Measurements from ENCODE around the gene IL1RAPL1. TPM values are rescaled to one million over a fixed set of nuclear protein-coding genes. Genes with fewer than 3 reads are reported as not detected.
"Not testable (repeated sequence)": the region's sequence is repeated elsewhere in the genome, so short reads cannot be mapped to it uniquely, and the experiment has no call there.

The IL1RAPL1 gene
- total RNA-seq, 1 donor from 2014 or later = 2.7 TPM

DNA sequence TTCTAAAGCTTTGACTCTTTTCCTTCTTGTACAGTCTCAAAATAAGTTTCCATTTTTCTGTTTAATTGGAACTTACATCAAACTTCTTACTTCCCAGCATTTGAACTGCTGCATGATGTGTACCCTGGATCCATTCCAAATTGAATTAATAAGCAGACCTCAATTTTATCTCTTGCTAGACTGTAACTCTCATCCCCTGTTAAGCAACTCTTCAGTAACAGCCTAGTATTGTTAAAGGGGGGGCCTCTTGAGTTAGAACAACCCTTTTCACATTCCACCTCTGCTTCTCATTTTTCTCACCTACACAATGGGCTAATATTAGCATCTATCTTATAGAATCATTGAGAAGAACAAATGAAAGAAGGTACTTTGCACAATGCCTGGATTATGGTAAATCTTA lies 169.4 kb downstream of the IL1RAPL1 start:
- no peak overlapping the region for H3K4me3 Mint-ChIP-seq
- no peak for DNase-seq (ENCODE audit: low read depth, low spot score)
- TF ChIP-seq, protein P1, sequence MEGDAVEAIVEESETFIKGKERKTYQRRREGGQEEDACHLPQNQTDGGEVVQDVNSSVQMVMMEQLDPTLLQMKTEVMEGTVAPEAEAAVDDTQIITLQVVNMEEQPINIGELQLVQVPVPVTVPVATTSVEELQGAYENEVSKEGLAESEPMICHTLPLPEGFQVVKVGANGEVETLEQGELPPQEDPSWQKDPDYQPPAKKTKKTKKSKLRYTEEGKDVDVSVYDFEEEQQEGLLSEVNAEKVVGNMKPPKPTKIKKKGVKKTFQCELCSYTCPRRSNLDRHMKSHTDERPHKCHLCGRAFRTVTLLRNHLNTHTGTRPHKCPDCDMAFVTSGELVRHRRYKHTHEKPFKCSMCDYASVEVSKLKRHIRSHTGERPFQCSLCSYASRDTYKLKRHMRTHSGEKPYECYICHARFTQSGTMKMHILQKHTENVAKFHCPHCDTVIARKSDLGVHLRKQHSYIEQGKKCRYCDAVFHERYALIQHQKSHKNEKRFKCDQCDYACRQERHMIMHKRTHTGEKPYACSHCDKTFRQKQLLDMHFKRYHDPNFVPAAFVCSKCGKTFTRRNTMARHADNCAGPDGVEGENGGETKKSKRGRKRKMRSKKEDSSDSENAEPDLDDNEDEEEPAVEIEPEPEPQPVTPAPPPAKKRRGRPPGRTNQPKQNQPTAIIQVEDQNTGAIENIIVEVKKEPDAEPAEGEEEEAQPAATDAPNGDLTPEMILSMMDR (conservative IDR thresholded peaks at IDR 0.05) = no peak
- no peaks in the 10 kb centered on the region for H3K36me3 Mint-ChIP-seq (ENCODE audit: low read depth)
- H3K27ac Mint-ChIP-seq (ENCODE audit: unreplicated experiment) = no peak overlapping the region
- H3K4me1 Mint-ChIP-seq = no peaks in the 10 kb centered on the region
- H3K9me3 Mint-ChIP-seq = no peaks in the 10 kb centered on the region
- H3K27me3 Mint-ChIP-seq (ENCODE audit: low read depth) = no peaks in the 10 kb centered on the region

DNA sequence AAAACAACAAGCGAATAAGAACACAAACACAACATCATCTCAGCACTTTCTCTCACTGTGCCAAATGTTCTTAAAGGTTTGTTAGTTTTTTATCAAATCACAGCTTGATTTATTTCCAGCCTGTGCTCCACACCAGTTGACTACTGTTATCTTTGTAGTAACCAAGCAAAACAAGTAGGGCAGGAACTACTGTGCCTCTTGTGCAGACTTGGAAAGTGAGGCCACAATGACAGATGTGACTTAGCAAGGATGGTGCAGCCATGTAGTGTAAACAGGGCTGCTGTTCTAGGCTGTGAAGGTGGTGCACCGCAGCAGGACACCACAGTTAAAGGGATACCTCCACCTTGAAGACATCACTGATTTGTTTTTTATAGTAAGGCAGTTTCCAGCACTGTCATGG lies 170.0 kb downstream of the IL1RAPL1 start:
- TF ChIP-seq, protein P1 (conservative IDR thresholded peaks at IDR 0.05) = no peak
- Mint-ChIP-seq H3K9me3 (no peaks in the 10 kb centered on the region), H3K27me3 (ENCODE audit: low read depth) (no peaks in the 10 kb centered on the region), H3K27ac (ENCODE audit: unreplicated experiment) (no peak overlapping the region), H3K36me3 (ENCODE audit: low read depth) (no peaks in the 10 kb centered on the region), H3K4me1 (no peaks in the 10 kb centered on the region), H3K4me3 (no peak overlapping the region)
- no peak for DNase-seq (ENCODE audit: low read depth, low spot score)

DNA sequence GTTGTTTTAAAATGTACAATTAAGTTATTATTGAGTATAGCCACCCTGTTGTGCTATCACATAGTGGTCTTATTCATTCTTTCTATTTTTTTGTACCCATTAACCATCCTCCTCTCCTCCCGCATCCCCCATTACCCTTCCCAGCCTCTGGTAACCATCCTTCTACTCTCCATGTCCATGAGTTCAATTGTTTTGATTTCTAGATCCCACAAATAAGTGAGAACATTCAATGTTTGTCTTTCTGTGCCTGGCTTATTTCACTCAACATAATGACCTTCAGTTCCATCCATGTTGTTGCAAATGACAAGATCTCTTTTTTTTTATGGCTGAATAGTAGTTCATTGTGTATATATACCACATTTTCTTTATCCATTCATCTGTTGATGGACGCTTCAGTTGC lies 179.3 kb downstream of the IL1RAPL1 start:
- H3K36me3 Mint-ChIP-seq (ENCODE audit: low read depth); DNase-seq (ENCODE audit: low read depth, low spot score); H3K4me3 Mint-ChIP-seq; H3K4me1 Mint-ChIP-seq; H3K27me3 Mint-ChIP-seq (ENCODE audit: low read depth); H3K9me3 Mint-ChIP-seq; H3K27ac Mint-ChIP-seq (ENCODE audit: unreplicated experiment): not testable (repeated sequence)

DNA sequence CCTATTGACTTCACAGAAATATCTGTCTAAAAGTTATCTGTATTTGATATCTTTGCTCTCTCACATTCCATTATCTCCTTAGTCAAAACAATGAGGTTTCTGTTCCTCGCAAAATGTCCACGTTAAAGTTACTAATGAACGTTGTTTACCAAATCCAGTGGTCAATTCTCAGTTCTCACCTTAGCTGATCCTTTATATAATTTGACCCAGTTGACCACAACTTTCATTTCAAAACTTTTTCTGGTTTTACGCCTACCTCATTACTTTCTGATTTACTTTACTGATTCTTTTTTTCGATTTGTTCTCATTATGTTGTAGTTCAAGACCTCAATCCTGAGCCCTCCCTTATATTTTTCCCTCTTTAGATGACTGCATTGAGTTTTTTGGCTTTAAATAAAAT lies 186.6 kb downstream of the IL1RAPL1 start:
- no peak overlapping the region for H3K27ac Mint-ChIP-seq (ENCODE audit: unreplicated experiment)
- no peaks in the 10 kb centered on the region for H3K9me3 Mint-ChIP-seq
- no peaks in the 10 kb centered on the region for H3K27me3 Mint-ChIP-seq (ENCODE audit: low read depth)
- H3K4me1 Mint-ChIP-seq = no peaks in the 10 kb centered on the region
- no peaks in the 10 kb centered on the region for H3K36me3 Mint-ChIP-seq (ENCODE audit: low read depth)
- DNase-seq (ENCODE audit: low read depth, low spot score) = no peak
- H3K4me3 Mint-ChIP-seq = no peak overlapping the region
- TF ChIP-seq, protein P1 (conservative IDR thresholded peaks at IDR 0.05) = no peak

DNA sequence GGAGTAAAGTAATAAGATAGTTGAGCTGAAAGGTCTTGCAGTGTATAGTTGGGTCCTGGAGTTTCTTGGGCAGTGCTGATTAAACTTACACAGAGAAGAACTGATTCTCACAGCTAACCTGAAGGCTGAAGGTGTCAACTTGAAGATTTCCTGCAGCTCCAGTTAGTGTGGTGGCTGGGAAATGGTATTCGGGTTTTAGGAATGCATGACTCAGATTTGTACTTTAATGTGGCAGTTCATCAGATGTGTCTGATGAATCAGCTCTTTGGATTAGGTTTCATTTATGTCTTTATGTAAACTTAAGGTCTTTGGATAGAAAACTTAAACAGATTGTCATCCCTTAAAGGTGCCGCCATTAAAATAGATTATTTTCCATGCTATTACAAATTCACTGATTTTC lies 200.0 kb downstream of the IL1RAPL1 start:
- TF ChIP-seq, protein P1 (conservative IDR thresholded peaks at IDR 0.05) = no peak
- no peaks in the 10 kb centered on the region for H3K4me1 Mint-ChIP-seq
- H3K4me3 Mint-ChIP-seq = no peak overlapping the region
- peaks cover 3% of the 10 kb centered on the region for H3K9me3 Mint-ChIP-seq
- DNase-seq (ENCODE audit: low read depth, low spot score) = no peak
- no peaks in the 10 kb centered on the region for H3K36me3 Mint-ChIP-seq (ENCODE audit: low read depth)
- H3K27ac Mint-ChIP-seq (ENCODE audit: unreplicated experiment) = no peak overlapping the region
- H3K27me3 Mint-ChIP-seq (ENCODE audit: low read depth) = no peaks in the 10 kb centered on the region

DNA sequence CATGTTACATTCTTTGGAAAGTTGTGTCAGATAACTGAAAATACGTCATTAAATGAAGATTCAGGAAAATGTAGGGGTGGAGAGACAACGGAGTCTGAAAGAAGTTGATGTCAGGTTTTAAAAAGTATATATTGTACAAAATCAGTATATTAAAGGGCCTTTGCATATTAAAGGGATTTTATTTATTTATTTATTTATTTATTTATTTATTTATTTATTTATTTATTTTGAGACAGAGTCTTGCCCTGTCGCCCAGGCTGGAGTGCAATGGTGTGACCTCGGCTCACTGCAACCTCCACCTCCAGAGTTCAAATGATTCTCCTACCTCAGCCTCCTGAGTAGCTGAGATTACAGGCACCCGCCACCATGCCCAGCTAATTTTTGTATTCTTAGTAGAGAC lies 213.4 kb downstream of the IL1RAPL1 start:
- H3K27me3 Mint-ChIP-seq (ENCODE audit: low read depth); H3K27ac Mint-ChIP-seq (ENCODE audit: unreplicated experiment); DNase-seq (ENCODE audit: low read depth, low spot score); H3K4me3 Mint-ChIP-seq; H3K4me1 Mint-ChIP-seq: not testable (repeated sequence)
- Mint-ChIP-seq H3K36me3 (ENCODE audit: low read depth) (peaks cover 11% of the 10 kb centered on the region), H3K9me3 (peaks cover 10% of the 10 kb centered on the region)

DNA sequence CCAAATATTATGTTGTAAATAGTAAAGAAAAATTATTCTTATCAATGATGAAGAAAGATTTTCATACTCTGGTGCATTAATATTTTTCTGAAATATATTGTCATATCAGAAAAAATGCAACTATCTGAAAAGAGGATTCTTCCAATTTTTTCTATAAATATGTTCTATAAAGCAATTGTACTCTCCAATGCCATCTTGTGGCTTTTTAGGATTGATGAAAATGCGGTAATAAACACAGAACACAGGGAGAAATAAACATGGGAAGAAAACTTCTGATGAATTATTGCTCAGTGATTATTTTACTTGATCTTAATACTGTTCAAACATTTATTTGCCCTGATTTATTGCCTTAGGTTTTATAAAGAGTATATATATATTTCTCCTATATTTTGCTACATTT lies 215.4 kb downstream of the IL1RAPL1 start:
- Mint-ChIP-seq H3K4me1 (no peaks in the 10 kb centered on the region), H3K9me3 (peaks cover 4% of the 10 kb centered on the region), H3K4me3 (no peak overlapping the region), H3K27ac (ENCODE audit: unreplicated experiment) (no peak overlapping the region), H3K36me3 (ENCODE audit: low read depth) (peaks cover 5% of the 10 kb centered on the region), H3K27me3 (ENCODE audit: low read depth) (no peaks in the 10 kb centered on the region)
- DNase-seq (ENCODE audit: low read depth, low spot score) = no peak
- TF ChIP-seq, protein P1 (conservative IDR thresholded peaks at IDR 0.05) = peak; percentile 40
